Inferior parietal cortex (tissue), 1 donor: ENCODE measurements around the gene PROX1.
"Not testable (repeated sequence)": the region's sequence is repeated elsewhere in the genome, so short reads cannot be mapped to it uniquely, and the experiment has no call there.

Experiments
- DNase-seq: peaks from one replicate; pipeline ENCODE4 v3.0.0-alpha.2; 2016; ENCODE audit errors: extremely low spot score

The PROX1 gene

GRCh38 chr1:214068979-214069378 is 81.2 kb downstream of the PROX1 start:
- DNase-seq = no peak

- DNase-seq = no peak
These were observed 83.7 kb downstream of the PROX1 start for GRCh38 chr1:214071469-214071868.

DNA sequence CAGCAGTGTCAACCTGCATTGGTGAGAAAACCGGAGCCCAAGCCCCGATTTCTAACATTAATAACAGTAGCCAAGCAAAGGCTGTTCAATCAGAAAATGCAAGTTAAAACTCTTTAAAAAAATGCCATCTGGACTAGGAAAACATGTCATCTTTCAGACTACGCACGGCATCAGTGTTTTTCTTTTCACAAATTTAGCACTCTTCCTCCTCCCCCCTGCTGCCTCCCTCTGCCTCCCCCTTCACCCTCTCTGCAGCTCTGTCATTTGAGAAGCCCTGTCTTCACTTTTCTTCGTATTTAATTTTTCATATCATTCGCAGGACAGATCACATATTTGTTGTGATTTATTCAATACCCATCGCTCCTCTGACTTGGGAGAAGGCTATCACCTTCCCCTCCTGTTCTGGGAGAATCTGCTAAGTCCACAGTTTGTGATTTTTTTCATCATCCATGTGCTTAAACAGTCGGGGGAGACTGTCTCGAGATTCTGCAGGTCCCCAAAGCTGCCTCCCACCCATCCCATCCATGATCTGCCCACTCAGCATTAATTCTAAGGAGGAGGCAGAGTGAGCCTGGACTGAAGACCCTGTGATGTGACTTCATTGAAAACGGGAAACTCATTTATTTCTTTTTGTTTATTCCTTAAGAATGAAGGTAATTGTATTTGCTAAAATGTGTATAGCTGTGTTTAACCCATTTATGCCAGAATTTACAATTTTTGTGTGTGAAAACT is 84.8 kb downstream of the PROX1 start:
- no peak for DNase-seq

DNA sequence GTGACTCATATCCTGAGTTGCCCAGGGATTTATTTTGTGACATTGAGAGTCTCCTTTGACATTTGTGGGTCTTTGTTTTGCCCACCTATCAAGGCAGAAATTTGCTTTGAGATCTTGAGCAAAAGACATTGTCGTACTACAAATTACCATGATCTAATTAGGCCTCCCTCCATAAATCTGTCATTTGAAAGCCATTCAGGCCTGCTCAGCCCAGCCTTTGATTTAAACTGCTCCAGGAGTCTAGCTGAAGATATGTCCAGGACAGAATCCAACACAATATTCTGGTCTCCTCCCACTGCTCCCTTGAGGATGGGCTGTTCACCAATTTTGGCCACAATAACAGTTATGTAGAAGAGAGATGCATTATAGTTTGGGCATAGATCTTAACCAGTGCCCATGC is 86.7 kb downstream of the PROX1 start:
- no peak for DNase-seq

- DNase-seq = no peak
These were observed 87.7 kb downstream of the PROX1 start for GRCh38 chr1:214075305-214075998.

- DNase-seq = no peak
These were observed 88.4 kb downstream of the PROX1 start for GRCh38 chr1:214075999-214076707.

- no peak for DNase-seq
These were observed 88.9 kb downstream of the PROX1 start for GRCh38 chr1:214076708-214077065.

DNA sequence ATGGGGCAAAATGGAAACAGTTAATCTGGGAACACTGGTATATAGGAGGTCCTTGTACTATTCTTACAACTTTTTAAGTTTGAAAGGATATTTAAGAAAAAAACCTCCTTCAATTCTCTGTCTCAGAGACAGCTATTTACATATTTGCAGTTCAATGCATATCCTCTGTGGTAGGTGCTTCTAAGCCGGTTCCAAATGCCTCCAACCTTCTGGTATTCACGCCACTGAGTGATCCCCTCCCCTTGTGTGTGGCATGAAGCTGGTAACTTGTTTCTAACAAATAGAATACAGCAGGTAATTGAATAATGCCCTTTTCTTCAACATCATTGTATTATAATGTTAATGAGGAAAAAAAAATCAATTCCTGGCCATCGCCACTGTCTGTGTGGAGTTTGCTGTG is 91.2 kb downstream of the PROX1 start:
- no peak for DNase-seq

- no peak for DNase-seq
These were observed 97.6 kb downstream of the PROX1 start for GRCh38 chr1:214085325-214085724.

- no peak for DNase-seq
These were observed 99.2 kb downstream of the PROX1 start for GRCh38 chr1:214086945-214087344.

GRCh38 chr1:214089003-214089402 is 101.2 kb downstream of the PROX1 start:
- DNase-seq = not testable (repeated sequence)
